Activated naive CD4-positive, alpha-beta T cell treated with anti-CD3 and anti-CD28 coated beads for 36 hours (primary cell): Measurements from ENCODE around the gene ARFGAP3. TPM values are rescaled to one million over a fixed set of nuclear protein-coding genes. Genes with fewer than 3 reads are reported as not detected.

Source experiments
- CTCF ChIA-PET: fragments of 350-600 bp; sonication (Branson Sonifier 250); formaldehyde crosslinking; loops from one replicate; lab custom pipeline; 2021; ENCODE audit warnings: antibody characterized with exemption; lab: Charles Lee
- DNase-seq: peaks from one replicate; pipeline ENCODE4 v3.0.0-alpha.2; 2020
- H3K27ac Mint-ChIP-seq: one replicate; pipeline ENCODE4 v1.8.0; 2021; ENCODE audit warnings: mild to moderate bottlenecking, mixed read lengths
- H3K27me3 Mint-ChIP-seq: one replicate; pipeline ENCODE4 v1.8.0; 2021; ENCODE audit warnings: low read depth, mixed read lengths
- H3K36me3 Mint-ChIP-seq: one replicate; pipeline ENCODE4 v1.8.0; 2021; ENCODE audit warnings: low read depth, mixed read lengths
- H3K4me1 Mint-ChIP-seq: one replicate; pipeline ENCODE4 v1.8.0; 2021; ENCODE audit warnings: low read depth, mixed read lengths
- H3K4me3 Mint-ChIP-seq: one replicate; pipeline ENCODE4 v1.8.0; 2021; ENCODE audit warnings: mild to moderate bottlenecking, moderate library complexity, mixed read lengths
- H3K9me3 Mint-ChIP-seq: one replicate; pipeline ENCODE4 v1.8.0; 2021; ENCODE audit warnings: mixed read lengths
- intact Hi-C: fragments of 100-400 bp; cut with micrococcal nuclease; formaldehyde crosslinking; loops from one replicate; pipeline ENCODE4 v1.15.1; 2023
- total RNA-seq, 2 experiments: library from RNA; stranded (reverse); gene quantifications; one replicate each; pipeline ENCODE4 v1.2.3, GENCODE V29; 2021

Gene ARFGAP3
- total RNA-seq, 2 experiments from 2014 or later: 25.6 to 28.6 TPM

DNA sequence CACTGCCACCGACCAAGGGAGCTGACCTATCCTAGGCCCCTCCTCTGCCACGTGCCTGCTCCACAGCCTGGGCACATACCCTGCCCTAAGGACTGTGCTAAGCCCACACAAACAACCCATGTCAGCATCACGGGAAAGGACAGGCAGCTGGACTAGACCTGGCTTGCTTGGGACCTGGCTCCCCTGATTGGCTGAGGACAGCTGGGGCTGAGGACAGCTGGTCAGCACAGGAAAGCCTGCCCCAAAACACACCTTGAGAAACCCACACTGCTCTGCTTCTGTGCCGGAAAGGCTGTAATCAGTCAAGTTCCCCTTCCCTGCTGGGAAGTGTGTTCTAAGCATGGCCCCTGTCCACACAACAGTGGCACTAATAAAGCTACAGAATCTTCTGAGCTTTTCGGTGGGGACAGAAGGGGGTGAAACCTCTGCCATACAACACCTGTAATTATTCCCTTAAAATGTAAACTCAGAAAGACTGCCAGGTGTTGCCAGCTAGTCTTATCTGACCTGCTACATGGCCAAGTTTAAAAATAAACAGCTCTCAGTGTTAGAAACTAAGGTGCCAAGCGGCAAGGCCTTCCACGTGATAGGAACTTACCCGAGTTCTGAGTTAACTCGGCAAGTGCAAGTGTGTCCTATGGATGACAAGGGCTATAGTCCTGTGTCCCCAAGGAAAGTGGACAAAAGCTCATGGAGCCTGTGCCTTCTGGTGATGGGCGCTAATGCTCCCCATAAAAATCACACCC lies 35.7 kb upstream of the ARFGAP3 start:
- CTCF ChIA-PET: interaction anchor here (0.6 to 0.7 kb wide), 2 partner anchors 131 to 268 kb away, joined by 3 to 4 read pairs; no protein-coding TSS in a partner anchor
- no peak for DNase-seq
- Mint-ChIP-seq H3K9me3 (no peaks in the 10 kb centered on the region), H3K4me1 (peaks cover 46% of the 10 kb centered on the region), H3K27me3 (no peaks in the 10 kb centered on the region), H3K4me3 (no peak overlapping the region), H3K36me3 (peaks cover 3% of the 10 kb centered on the region), H3K27ac (no peak overlapping the region)
- intact Hi-C loops: loop anchor here (10.0 kb wide), 2 partner anchors 62 to 192 kb away; partner anchors contain the start of gene TTLL1

DNA sequence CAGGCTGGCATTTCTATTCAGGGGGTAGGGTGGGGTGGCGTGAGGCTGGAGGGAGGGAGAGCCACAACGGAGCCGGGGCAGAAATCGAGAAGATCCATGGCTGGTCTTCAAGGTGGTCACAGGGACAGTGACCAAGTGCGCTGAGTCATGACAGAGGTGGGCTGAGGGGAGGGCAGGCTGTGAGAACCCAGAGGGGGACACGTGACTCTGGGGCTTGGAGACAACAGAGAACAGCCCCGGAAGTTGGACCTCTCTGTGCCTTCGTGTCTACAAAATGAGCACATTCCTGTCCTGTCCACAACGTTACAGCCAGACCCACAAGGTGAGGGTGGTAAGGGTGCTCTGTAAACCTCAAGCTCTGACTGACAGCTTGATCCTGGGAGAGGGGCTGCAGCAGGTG lies 35.1 kb upstream of the ARFGAP3 start:
- H3K36me3 Mint-ChIP-seq: peaks cover 3% of the 10 kb centered on the region
- no peaks in the 10 kb centered on the region for H3K27me3 Mint-ChIP-seq
- no peak overlapping the region for H3K27ac Mint-ChIP-seq

DNA sequence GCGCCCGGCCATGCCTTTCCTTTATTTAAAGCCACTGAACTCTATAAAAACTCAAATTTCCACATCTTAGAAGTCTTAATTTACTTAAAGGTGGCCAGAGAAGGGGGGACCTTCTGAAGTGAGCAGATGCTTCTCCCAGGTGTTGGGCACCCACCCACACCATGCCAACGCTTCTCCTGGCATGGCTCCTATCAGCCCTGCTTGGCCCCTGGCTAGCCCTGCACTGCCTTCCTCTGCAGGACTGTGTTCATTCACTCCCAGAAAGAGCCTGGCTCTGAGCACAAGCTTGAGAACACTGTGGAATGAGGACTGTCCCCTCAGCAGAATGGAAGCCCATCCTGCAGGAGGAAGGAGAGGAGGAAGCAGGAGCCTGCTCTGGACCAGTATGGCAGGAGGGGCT lies 34.6 kb upstream of the ARFGAP3 start:
- Mint-ChIP-seq H3K27me3 (no peaks in the 10 kb centered on the region), H3K4me3 (no peak overlapping the region), H3K36me3 (peaks cover 3% of the 10 kb centered on the region), H3K4me1 (peaks cover 39% of the 10 kb centered on the region), H3K27ac (no peak overlapping the region), H3K9me3 (no peaks in the 10 kb centered on the region)
- CTCF ChIA-PET: interaction anchor here (1.4 kb wide), 1 partner anchor 12 kb away, joined by 3 read pairs; no protein-coding TSS in a partner anchor
- intact Hi-C loops: loop anchor here (10.0 kb wide), 2 partner anchors 63 to 193 kb away; partner anchors contain the start of gene TTLL1
- DNase-seq: no peak

More for the DNA sequence above, 35.1 kb upstream of the ARFGAP3 start:
- intact Hi-C loops: loop anchor here (10.0 kb wide), 2 partner anchors 63 to 193 kb away; partner anchors contain the start of gene TTLL1
- Mint-ChIP-seq H3K9me3 (no peaks in the 10 kb centered on the region), H3K4me1 (peaks cover 40% of the 10 kb centered on the region), H3K4me3 (no peak overlapping the region)
- CTCF ChIA-PET: interaction anchor here (0.6 kb wide), 1 partner anchor 132 kb away, joined by 4 read pairs; no protein-coding TSS in a partner anchor
- DNase-seq: no peak

DNA sequence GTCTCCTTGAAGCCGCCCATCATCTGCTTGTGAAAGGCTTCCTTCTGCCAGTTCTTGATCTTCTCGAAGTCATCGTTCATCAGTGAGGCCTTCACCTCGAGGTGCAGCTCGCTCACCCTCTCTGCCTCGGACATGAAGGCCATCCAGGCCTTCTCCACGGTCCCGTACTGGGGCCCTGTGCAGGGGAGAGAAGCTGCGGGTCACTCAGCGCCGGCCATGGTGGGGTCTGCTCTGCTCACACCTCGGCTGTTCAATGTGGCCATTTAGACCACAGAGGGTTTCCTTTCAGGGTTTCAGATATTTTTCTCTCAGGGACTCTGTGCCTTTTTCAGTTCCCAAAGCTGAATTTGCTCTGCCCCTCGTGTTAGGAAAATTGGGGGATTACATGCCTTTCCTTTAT lies 33.9 kb upstream of the ARFGAP3 start:
- Mint-ChIP-seq H3K4me3 (no peak overlapping the region), H3K27ac (no peak overlapping the region), H3K9me3 (no peaks in the 10 kb centered on the region), H3K36me3 (peaks cover 3% of the 10 kb centered on the region), H3K27me3 (no peaks in the 10 kb centered on the region), H3K4me1 (peaks cover 32% of the 10 kb centered on the region)
- CTCF ChIA-PET: interaction anchor here (1.4 kb wide), 1 partner anchor 13 kb away, joined by 3 read pairs; no protein-coding TSS in a partner anchor
- intact Hi-C loops: loop anchor here (10.0 kb wide), 2 partner anchors 64 to 194 kb away; partner anchors contain the start of gene TTLL1
- DNase-seq: no peak

DNA sequence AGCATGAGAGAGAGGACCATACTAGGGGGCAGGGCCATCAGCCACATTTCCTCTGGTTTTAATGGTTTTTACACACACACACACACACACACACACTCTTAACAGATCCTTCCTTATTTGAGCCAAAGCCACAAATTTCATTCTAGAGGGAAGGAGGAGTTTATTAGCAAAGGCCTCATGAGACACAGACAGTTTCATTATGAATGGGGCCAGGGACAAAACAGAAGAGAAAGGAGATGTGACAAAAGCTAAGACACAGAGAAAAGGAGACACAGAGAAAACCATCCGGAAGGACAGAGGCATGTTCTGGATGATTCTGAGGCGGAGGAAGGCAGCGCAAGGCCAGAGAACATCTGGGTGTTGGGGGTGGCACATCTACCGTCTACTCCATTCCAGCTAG lies 32.2 kb upstream of the ARFGAP3 start:
- Mint-ChIP-seq H3K27ac (no peak overlapping the region), H3K9me3 (no peaks in the 10 kb centered on the region), H3K4me3 (no peak overlapping the region), H3K36me3 (peaks cover 3% of the 10 kb centered on the region), H3K27me3 (no peaks in the 10 kb centered on the region), H3K4me1 (peaks cover 16% of the 10 kb centered on the region)
- CTCF ChIA-PET: no interaction called here
- intact Hi-C loops: no loop called here
- DNase-seq: peak; percentile 16

DNA sequence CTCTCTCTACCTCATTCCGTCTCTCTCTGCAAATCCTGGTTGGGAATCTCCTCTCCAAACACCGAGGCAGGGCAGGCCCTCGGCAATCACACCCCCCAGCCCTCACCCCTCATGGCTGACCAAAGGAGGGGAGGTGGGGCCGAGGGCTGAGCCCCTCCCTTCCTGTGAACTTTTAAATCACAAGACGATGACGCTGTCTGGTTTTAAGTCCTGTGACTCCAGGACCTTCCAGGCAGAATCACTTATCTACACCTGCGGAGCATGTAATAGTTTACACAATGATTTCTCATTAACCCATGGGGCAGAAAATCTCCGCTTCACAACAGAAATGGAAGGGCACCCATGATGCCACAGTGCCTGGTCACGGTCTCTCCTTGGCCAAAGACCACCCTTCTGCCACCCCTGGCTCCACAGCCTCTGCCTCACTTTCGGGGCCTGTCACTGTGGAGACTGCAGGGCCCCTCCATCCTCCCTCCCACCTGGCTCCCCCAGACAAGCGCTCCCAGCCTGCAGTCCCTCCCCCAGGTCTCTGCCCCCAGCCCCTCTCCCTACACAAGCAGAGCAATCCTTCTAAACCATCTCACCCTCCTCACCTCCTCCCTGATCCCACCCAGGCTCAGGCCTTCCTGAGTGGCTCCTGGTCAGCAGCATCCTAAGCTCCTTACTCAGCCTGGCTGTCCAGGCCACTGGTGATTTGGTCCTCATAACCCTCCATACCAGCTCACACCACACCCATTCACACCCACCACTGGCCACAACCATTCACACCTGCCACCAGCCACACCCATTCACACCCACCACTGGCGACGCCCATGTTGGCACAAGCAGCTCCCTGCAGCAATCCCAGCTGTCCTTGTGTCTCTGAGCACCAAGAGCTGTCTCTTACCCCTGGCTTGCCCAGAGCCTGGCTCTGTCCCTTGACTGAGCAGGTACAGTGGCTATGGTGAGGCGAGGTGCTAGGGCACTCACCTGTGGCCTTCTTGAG lies 30.7 kb upstream of the ARFGAP3 start:
- H3K27me3 Mint-ChIP-seq: no peaks in the 10 kb centered on the region
- DNase-seq: no peak
- H3K9me3 Mint-ChIP-seq: no peaks in the 10 kb centered on the region
- CTCF ChIA-PET: no interaction called here
- H3K4me3 Mint-ChIP-seq: no peak overlapping the region
- H3K27ac Mint-ChIP-seq: no peak overlapping the region
- peaks cover 7% of the 10 kb centered on the region for H3K36me3 Mint-ChIP-seq
- H3K4me1 Mint-ChIP-seq: peaks cover 9% of the 10 kb centered on the region
- intact Hi-C loops: no loop called here

DNA sequence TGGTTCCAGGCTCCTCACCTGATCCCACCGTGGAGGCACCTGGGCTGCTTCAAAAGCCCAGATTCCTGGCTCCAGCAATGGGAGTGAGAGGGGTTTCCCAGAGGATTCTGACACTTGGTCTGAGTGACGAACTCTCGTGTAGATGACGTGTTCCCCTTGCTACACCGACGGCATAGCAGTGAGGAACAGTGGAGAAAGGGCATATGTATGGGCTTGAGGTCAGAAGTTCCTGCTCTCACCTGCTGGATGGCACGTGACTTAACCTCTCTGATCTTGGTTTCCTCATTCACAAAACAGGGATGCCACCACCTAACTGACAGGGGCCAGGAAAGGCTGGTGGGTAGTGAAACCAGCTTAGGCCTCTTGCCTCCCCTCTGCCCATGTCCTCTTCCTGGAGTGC lies 30.0 kb upstream of the ARFGAP3 start:
- H3K27me3 Mint-ChIP-seq: no peaks in the 10 kb centered on the region
- peaks cover 8% of the 10 kb centered on the region for H3K36me3 Mint-ChIP-seq
- no peak for DNase-seq
- CTCF ChIA-PET: no interaction called here
- H3K4me1 Mint-ChIP-seq: peaks cover 9% of the 10 kb centered on the region
- H3K4me3 Mint-ChIP-seq: no peak overlapping the region
- H3K9me3 Mint-ChIP-seq: no peaks in the 10 kb centered on the region
- intact Hi-C loops: no loop called here
- no peak overlapping the region for H3K27ac Mint-ChIP-seq

DNA sequence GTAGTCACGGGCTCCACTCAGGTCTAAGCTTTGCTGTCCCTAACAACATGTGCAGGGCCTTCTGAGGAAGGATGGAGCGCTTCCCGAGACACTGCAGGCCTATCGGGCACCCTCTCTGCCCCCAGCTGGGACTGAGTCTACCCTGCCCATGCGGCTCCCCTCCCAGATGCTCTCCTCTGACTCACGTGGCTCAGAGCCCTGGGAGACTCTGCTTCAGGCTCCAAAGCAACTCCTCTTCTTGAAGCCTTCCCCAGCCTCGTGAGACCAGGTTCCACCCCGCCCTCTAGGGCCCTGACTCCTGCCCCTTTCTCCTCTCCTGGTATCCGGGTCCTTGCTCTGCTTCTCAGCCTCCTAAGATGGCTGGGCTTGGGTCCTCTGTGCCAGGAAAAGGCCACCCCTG lies 28.4 kb upstream of the ARFGAP3 start:
- Mint-ChIP-seq H3K27ac (no peak overlapping the region), H3K27me3 (no peaks in the 10 kb centered on the region), H3K36me3 (peaks cover 8% of the 10 kb centered on the region), H3K4me1 (peaks cover 9% of the 10 kb centered on the region), H3K9me3 (no peaks in the 10 kb centered on the region), H3K4me3 (no peak overlapping the region)
- no peak for DNase-seq
- CTCF ChIA-PET: no interaction called here
- intact Hi-C loops: no loop called here

DNA sequence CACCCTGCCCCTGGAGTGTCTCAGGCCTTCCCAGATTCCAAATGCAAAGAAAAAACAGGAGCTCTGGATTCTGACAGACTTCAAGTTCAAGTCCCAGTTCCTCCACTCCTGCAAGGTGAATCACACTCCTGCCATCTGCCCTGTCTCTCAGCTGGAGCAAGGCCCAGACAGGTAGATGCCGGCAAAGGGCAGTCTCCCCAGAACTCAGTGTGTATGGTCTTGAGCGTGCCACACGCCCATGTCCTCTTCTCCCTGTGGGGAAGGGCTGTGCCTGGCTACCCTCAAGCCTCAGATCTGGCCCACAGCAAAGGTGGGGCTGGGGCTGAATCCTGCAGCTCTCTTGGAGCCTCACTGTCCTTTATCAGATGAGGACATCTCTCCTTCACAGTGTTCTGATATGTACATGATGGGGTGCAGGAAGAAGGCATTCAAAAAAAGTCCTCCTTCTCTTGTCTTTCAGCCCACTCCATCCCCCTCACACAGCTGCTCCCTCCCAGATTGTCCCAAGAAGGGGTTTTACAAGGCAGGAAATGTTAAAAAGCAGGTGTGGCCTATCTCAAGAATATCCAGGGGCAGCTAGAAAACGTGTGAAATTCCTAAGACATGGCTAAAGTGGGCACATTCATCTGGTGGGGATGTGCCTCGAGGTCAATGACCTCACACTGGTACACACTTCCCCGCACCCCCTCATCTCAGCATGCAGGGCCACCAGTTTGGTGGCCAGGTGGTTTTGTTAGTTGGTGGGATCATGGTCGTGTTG lies 27.7 kb upstream of the ARFGAP3 start:
- intact Hi-C loops: no loop called here
- Mint-ChIP-seq H3K4me1 (peaks cover 9% of the 10 kb centered on the region), H3K36me3 (peaks cover 8% of the 10 kb centered on the region), H3K27ac (no peak overlapping the region), H3K27me3 (no peaks in the 10 kb centered on the region), H3K9me3 (no peaks in the 10 kb centered on the region), H3K4me3 (no peak overlapping the region)
- CTCF ChIA-PET: interaction anchor here (0.6 kb wide), 1 partner anchor 146 kb away, joined by 3 read pairs; no protein-coding TSS in a partner anchor
- no peak for DNase-seq

DNA sequence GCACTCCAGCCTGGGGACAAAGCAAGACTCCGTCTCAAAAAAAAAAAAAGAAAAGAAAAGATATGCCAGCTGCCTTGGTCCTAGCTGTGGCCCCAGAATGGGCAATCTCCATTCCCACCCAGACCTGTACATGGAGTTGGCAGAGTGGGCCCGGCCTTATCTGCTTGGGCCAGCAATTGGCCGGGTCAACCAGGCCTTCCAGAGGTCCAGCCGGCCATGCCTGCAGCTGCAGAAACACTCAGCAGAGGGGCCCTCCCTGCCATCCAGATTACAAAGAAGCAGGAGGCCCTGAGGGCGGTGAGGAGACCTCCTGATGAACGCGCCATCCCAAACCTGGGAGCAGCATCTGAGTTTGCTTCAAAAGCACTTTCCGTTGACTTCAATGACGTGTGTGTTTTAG lies 26.9 kb upstream of the ARFGAP3 start:
- H3K9me3 Mint-ChIP-seq: no peaks in the 10 kb centered on the region
- no peaks in the 10 kb centered on the region for H3K27me3 Mint-ChIP-seq
- H3K36me3 Mint-ChIP-seq: peaks cover 5% of the 10 kb centered on the region
- H3K4me3 Mint-ChIP-seq: no peak overlapping the region
- H3K4me1 Mint-ChIP-seq: peaks cover 2% of the 10 kb centered on the region
- CTCF ChIA-PET: interaction anchor here (0.6 kb wide), 1 partner anchor 147 kb away, joined by 3 read pairs; no protein-coding TSS in a partner anchor
- DNase-seq: no peak
- no peak overlapping the region for H3K27ac Mint-ChIP-seq
- intact Hi-C loops: no loop called here

DNA sequence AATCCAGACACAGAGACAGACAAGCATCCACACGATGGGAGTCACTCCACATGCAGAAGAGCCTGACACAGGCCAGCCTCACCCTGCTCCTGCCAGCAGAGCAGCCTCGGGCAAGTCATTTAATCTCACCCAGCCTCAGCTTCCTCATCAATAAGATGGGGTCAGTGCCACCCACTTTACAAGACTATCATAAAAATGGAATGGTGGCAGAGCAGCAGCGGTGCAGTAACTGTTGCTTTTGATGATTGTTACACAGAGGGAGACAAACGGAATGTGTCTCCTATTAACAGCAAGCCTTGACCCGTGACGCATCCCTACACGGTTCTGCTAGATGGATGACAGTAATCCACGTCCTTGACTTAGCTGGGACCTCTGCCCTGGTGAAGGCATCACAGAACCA lies 26.0 kb upstream of the ARFGAP3 start:
- intact Hi-C loops: no loop called here
- Mint-ChIP-seq H3K36me3 (peaks cover 5% of the 10 kb centered on the region), H3K4me1 (no peaks in the 10 kb centered on the region), H3K9me3 (no peaks in the 10 kb centered on the region), H3K4me3 (no peak overlapping the region), H3K27me3 (no peaks in the 10 kb centered on the region), H3K27ac (peak overlapping the region; percentile 22)
- CTCF ChIA-PET: interaction anchor here (2.1 kb wide), 1 partner anchor 16 kb away, joined by 12 read pairs; no protein-coding TSS in a partner anchor
- no peak for DNase-seq
